GM12875 (cell line): ENCODE measurements around the gene DMTF1.

Experiments used
- H3K4me3 ChIP-seq: one replicate; pipeline ENCODE4 v1.5.1; 2011; ENCODE audit warnings: low read depth, low read length, control low read depth
- CTCF ChIP-seq: IDR thresholded peaks from 2 replicates; pipeline ENCODE4 v1.5.1; 2011; ENCODE audit warnings: low read depth, mild to moderate bottlenecking, control low read depth, inconsistent platforms, low read length, moderate library complexity, borderline replicate concordance; ENCODE audit not compliant: insufficient read depth

DMTF1 gene

GRCh38 chr7:87146740-87147386, 5.4 kb upstream of the DMTF1 start:
- no peak for TF ChIP-seq CTCF
- no peak overlapping the region for H3K4me3 ChIP-seq

GRCh38 chr7:87147500-87147899, 4.8 kb upstream of the DMTF1 start:
- TF ChIP-seq CTCF = no peak
- H3K4me3 ChIP-seq = no peak overlapping the region

- H3K4me3 ChIP-seq = no peak overlapping the region
- TF ChIP-seq CTCF = peak; percentile 30; the same call in 1 of the 2 replicates
These were observed 3.8 kb upstream of the DMTF1 start for GRCh38 chr7:87148332-87148955.

GRCh38 chr7:87151002-87151728, 1.1 kb upstream of the DMTF1 start:
- no peak overlapping the region for H3K4me3 ChIP-seq
- TF ChIP-seq CTCF = no peak

GRCh38 chr7:87151729-87152111, 533 bp upstream of the DMTF1 start:
- TF ChIP-seq CTCF = no peak
- peak overlapping the region; percentile 95 for H3K4me3 ChIP-seq

GRCh38 chr7:87152897-87153641, 816 bp downstream of the DMTF1 start:
- peak overlapping the region; percentile 95 for H3K4me3 ChIP-seq
- no peak for TF ChIP-seq CTCF
